Lung (tissue), 12 donors: ENCODE data around the gene PTPRG. TPM values are rescaled to one million over a fixed set of nuclear protein-coding genes. Genes with fewer than 3 reads are reported as not detected.

Source experiments
- ATAC-seq: fragments of 200-7000 bp; cut with Tn5 transposase; one replicate; pipeline ENCODE4 v1.9.1; 2020; ENCODE audit warnings: moderate number of reproducible peaks; ENCODE audit not compliant: insufficient read depth, low FRiP score
- DNase-seq, 3 donors: peaks; one replicate each; pipeline ENCODE4 v3.0.0-alpha.2; 2013 to 2017
- H3K27ac ChIP-seq, 2 donors: one replicate each; pipeline ENCODE4 v1.5.1; 2013; ENCODE audit warnings: mild to moderate bottlenecking in 2 of 2, moderate library complexity in 2 of 2, control low read depth in 1 of 2, inconsistent platforms in 1 of 2, low read depth in 1 of 2, low read length in 1 of 2
- H3K27me3 ChIP-seq, 3 donors: one replicate each; pipeline ENCODE4 v1.5.1; 2013; ENCODE audit warnings: low read length in 2 of 3; ENCODE audit not compliant: control insufficient read depth in 3 of 3, insufficient read depth in 3 of 3
- H3K36me3 ChIP-seq, 4 donors: one replicate each; pipeline ENCODE4 v1.5.1; 2013; ENCODE audit warnings: low read length in 4 of 4, mild to moderate bottlenecking in 1 of 4, moderate library complexity in 1 of 4; ENCODE audit not compliant: control insufficient read depth in 4 of 4, insufficient read depth in 4 of 4
- H3K4me1 ChIP-seq, 5 donors: one replicate each; pipeline ENCODE4 v1.5.1; 2013; ENCODE audit warnings: low read length in 5 of 5, mild to moderate bottlenecking in 2 of 5, moderate library complexity in 1 of 5; ENCODE audit not compliant: control insufficient read depth in 5 of 5, insufficient read depth in 5 of 5
- H3K4me3 ChIP-seq: one replicate; pipeline ENCODE4 v1.5.1; 2013; ENCODE audit warnings: mild to moderate bottlenecking, control low read depth, moderate library complexity
- H3K9ac ChIP-seq, 2 donors: one replicate each; pipeline ENCODE4 v1.5.1; 2013; ENCODE audit warnings: low read length in 2 of 2, control low read depth in 1 of 2; ENCODE audit not compliant: insufficient read depth in 1 of 2
- H3K9me3 ChIP-seq, 4 donors: one replicate each; pipeline ENCODE4 v1.5.1; 2013; ENCODE audit warnings: low read length in 3 of 4, mild to moderate bottlenecking in 1 of 4, moderate library complexity in 1 of 4; ENCODE audit not compliant: control insufficient read depth in 4 of 4, insufficient read depth in 3 of 4
- CTCF ChIP-seq: IDR thresholded peaks from 2 replicates; pipeline ENCODE4 v1.5.1; 2012; ENCODE audit warnings: mild to moderate bottlenecking; ENCODE audit errors: control extremely low read depth, extremely low read depth
- WGBS, 2 donors: extraction: QIAGEN DNeasy Blood & Tissue Kit; methylation state at CpG; one replicate each; pipeline ENCODE4 v1.1.7; 2013; 5-methylcytosine and 5-hydroxymethylcytosine counted together
- polyA plus RNA-seq, 2 donors: library from polyadenylated mRNA; stranded (reverse); fragments of 200-250 nt; gene quantifications; one replicate each; pipeline ENCODE4 v1.2.1, GENCODE V29; 2013
- total RNA-seq, 2 donors: library from RNA; depleted of rRNA in 1 of 2; stranded (reverse); fragments of >200 nt in 1 of 2; gene quantifications; one replicate each; pipeline ENCODE4 v1.2.1, GENCODE V29; 2014 to 2021
- donor health status: control.
- donor health status: control.
- donor health status: Bipolar disorder and iron deficiency.
- donor health status: healthy.
- donor health status: DM: yes; HTN: yes; CAD: no.

PTPRG gene
- total and polyA plus RNA-seq, 4 donors, result 8.5 to 131 (median 75.9) TPM

GRCh38 chr3:61771976-61772375, 210.6 kb downstream of the PTPRG start:
- Histone ChIP-seq H3K27ac (no peak overlapping the region), H3K36me3 (no peaks in the 10 kb centered on the region), H3K4me1 (peaks cover 0 to 16% (median 5%) of the 10 kb centered on the region in 5 donors), H3K27me3 (no peaks in the 10 kb centered on the region), H3K9ac (no peak overlapping the region), H3K4me3 (no peak overlapping the region), H3K9me3 (no peaks in the 10 kb centered on the region)
- DNase-seq (no peak), ATAC-seq (no peak)
- no peak for TF ChIP-seq CTCF
- WGBS, 2 donors, result 81 to 84% methylated on average over 6 of the region's 6 CpGs

- H3K27ac ChIP-seq, result no peak overlapping the region
- no peak for ATAC-seq
- H3K4me3 ChIP-seq, result no peak overlapping the region
- H3K27me3 ChIP-seq, result no peaks in the 10 kb centered on the region
- WGBS, 2 donors, result 85 to 86% methylated on average over 1 of the region's 1 CpG
- no peak for TF ChIP-seq CTCF
- H3K9me3 ChIP-seq, result no peaks in the 10 kb centered on the region
- no peaks in the 10 kb centered on the region for H3K36me3 ChIP-seq
- H3K9ac ChIP-seq, result no peak overlapping the region
- H3K4me1 ChIP-seq, result peaks cover 0 to 16% (median 5%) of the 10 kb centered on the region in 5 donors
- DNase-seq, result no peak
Measured at GRCh38 chr3:61772456-61772855, 211.1 kb downstream of the PTPRG start.

GRCh38 chr3:61774279-61774890, 213.0 kb downstream of the PTPRG start:
- ATAC-seq (no peak), DNase-seq (peak in 2 of 3 donors; percentile 67 to 70)
- WGBS, 2 donors, result 74 to 82% methylated on average over 7 of the region's 7 CpGs
- no peak for TF ChIP-seq CTCF
- no peak overlapping the region for H3K27ac ChIP-seq
- H3K9ac ChIP-seq, result no peak overlapping the region
- H3K4me1 ChIP-seq, result peaks cover 0 to 23% (median 5%) of the 10 kb centered on the region in 5 donors
- no peak overlapping the region for H3K4me3 ChIP-seq
- H3K27me3 ChIP-seq, result no peaks in the 10 kb centered on the region
- H3K36me3 ChIP-seq, result no peaks in the 10 kb centered on the region
- H3K9me3 ChIP-seq, result no peaks in the 10 kb centered on the region

- Histone ChIP-seq H3K9me3 (no peaks in the 10 kb centered on the region), H3K9ac (no peak overlapping the region), H3K36me3 (no peaks in the 10 kb centered on the region), H3K27ac (no peak overlapping the region), H3K4me3 (no peak overlapping the region), H3K4me1 (peaks cover 0 to 36% (median 10%) of the 10 kb centered on the region in 5 donors), H3K27me3 (no peaks in the 10 kb centered on the region)
- ATAC-seq (no peak), DNase-seq (no peak)
- 91 to 92% methylated on average over 5 of the region's 5 CpGs for WGBS, 2 donors
- no peak for TF ChIP-seq CTCF
Measured at GRCh38 chr3:61776390-61776789, 215.0 kb downstream of the PTPRG start.
